G401 (cell line): ENCODE results near the gene VPS13D. TPM values are rescaled to one million over a fixed set of nuclear protein-coding genes. Genes with fewer than 3 reads are reported as not detected.

Experiments
- DNase-seq: peaks from one replicate; pipeline ENCODE4 v3.0.0-alpha.2; 2015; ENCODE audit warnings: low spot score
- in situ Hi-C: cut with HindIII; loops from 2 replicates; pipeline ENCODE4 v1.10.0; 2016; ENCODE audit warnings: low sequenced_read_pairs, mixed read lengths
- total RNA-seq: library from RNA; depleted of rRNA; stranded (reverse); fragments of >200 nt; shearing (Covaris generic); gene quantifications from 2 replicates; pipeline ENCODE4 v1.2.3, GENCODE V29; 2014; rRNA removed

VPS13D gene
- total RNA-seq, 1 experiment from 2014 or later: 11.4 TPM

GRCh38 chr1:12561121-12561520, 331.3 kb downstream of the VPS13D start:
- no peak for DNase-seq
- in situ Hi-C loops: no loop called here

Other genes starting within 250 kb of the VPS13D start
- gene MFN2, start 249.6 kb upstream of the VPS13D start, total RNA-seq: 23.4 and 37.0 TPM in 2 replicates
- gene MIIP, start 210.5 kb upstream of the VPS13D start, total RNA-seq: 37.9 and 41.0 TPM in 2 replicates
- gene TNFRSF8, start 166.7 kb upstream of the VPS13D start, total RNA-seq: 0.25 TPM in 1 of 2 replicates, not detected in the other
- gene TNFRSF1B, start 63.0 kb upstream of the VPS13D start, total RNA-seq: not detected in 2 replicates